GM19324 (cell line): ENCODE results near the gene CEP250.
"Not testable (repeated sequence)": the region's sequence is repeated elsewhere in the genome, so short reads cannot be mapped to it uniquely, and the experiment has no call there.

Experiments
- ATAC-seq: cut with Tn5 transposase; IDR thresholded peaks from one replicate; pipeline ENCODE4 v1.9.1; 2021; ENCODE audit warnings: mild to moderate bottlenecking, moderate library complexity; ENCODE audit not compliant: unreplicated experiment, low FRiP score

Gene CEP250

DNA sequence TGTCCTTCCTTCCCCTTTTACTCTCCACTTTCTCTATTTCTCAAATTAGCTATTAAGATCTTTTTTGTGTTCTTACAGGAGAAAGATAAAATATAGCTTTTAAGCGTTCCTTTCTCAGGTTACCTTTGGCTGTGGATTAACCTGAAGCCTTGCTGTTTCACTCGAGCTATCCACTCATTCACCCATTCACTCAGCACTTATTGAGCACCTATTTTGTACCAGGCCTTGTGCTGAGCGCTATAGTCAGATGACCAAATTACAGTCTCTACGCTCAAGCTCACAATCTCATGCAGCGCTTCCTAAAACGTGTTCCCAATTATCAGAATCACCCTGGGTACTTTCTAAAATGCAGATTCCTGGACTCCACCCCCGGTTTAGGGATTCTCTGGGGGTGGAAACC lies 1.8 kb upstream of the CEP250 start:
- ATAC-seq = no peak

GRCh38 chr20:35456700-35457099 lies 1.3 kb downstream of the CEP250 start:
- not testable (repeated sequence) for ATAC-seq

- ATAC-seq = not testable (repeated sequence)
These were observed 2.1 kb downstream of the CEP250 start for GRCh38 chr20:35457539-35457938.

GRCh38 chr20:35458388-35458787 lies 3.0 kb downstream of the CEP250 start:
- no peak for ATAC-seq

- no peak for ATAC-seq
These were observed 6.2 kb downstream of the CEP250 start for GRCh38 chr20:35461620-35462019.

GRCh38 chr20:35462351-35462750 lies 7.0 kb downstream of the CEP250 start:
- no peak for ATAC-seq

- no peak for ATAC-seq
These were observed 8.3 kb downstream of the CEP250 start for GRCh38 chr20:35463455-35464300.

- ATAC-seq = no peak
These were observed 10.6 kb downstream of the CEP250 start for GRCh38 chr20:35465976-35466375.

GRCh38 chr20:35466856-35467255 lies 11.5 kb downstream of the CEP250 start:
- ATAC-seq = no peak

GRCh38 chr20:35467339-35468224 lies 12.2 kb downstream of the CEP250 start:
- no peak for ATAC-seq

GRCh38 chr20:35468671-35469334 lies 13.4 kb downstream of the CEP250 start:
- ATAC-seq = no peak

DNA sequence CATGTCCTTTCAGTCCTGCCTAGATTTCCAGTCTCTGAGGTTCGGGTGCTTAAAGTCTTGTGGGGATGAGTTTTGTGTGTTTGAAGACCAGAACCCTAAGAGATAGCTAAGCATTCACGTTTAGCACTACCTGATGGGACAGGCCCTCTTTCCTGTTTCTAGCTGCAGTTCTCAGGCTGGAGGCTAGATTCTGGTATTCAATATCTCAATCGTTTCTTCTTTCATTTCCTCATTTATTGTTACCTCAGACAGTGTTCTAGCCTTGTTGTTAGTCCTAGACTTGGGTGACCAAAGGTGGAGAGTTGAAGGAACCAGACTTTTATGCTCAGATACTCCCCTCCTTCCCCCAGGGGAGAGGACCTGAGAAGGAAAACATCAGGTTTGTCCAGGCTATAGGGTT lies 16.8 kb downstream of the CEP250 start:
- ATAC-seq = no peak

DNA sequence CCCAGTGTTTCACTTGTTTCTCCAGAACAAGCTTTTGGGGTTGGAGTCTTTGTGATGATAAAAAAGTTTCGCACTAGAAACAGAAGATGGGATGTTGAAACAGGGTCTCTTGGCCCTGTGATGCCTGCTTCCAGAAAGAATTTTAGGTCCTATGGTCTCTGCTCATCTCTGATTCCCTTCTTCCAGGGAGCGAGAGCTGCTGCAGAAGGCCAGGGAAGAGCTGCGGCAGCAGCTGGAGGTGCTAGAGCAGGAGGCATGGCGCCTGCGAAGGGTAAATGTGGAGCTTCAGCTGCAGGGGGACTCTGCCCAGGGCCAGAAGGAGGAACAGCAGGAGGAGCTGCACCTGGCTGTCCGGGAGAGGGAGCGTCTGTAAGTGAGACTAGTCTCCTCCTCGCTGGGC lies 18.3 kb downstream of the CEP250 start:
- ATAC-seq = no peak

DNA sequence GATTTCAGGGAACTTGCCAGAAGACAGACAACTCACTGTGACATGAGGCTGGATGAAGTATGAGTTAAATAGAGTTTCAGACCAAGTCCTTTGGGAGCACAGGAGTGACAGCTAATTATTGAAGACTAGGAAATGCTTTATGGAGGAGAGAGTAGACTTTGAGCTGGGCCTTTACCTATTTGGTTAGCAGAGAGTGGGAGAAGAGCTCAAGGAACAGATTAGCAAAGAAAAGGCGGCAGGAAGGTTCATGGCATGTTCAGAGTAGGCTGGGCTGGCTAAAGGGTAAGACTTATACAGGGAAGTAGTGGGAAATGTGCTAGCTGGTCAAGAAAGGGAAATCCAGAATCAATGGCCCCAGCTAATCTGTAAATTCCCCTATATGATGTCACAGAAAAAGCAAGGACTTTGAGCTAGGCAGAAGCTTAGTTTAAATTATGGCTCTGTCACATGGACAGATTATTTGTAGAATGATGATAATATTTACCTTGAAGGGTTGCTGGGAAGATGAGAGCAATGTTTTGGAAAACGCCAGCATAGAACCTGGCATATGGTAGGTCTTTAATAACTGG lies 19.0 kb downstream of the CEP250 start:
- ATAC-seq = no peak

GRCh38 chr20:35476288-35476687 lies 20.9 kb downstream of the CEP250 start:
- ATAC-seq = no peak

- ATAC-seq = no peak
These were observed 23.5 kb downstream of the CEP250 start for GRCh38 chr20:35478804-35479472.

- ATAC-seq = no peak
These were observed 24.4 kb downstream of the CEP250 start for GRCh38 chr20:35479798-35480197.

DNA sequence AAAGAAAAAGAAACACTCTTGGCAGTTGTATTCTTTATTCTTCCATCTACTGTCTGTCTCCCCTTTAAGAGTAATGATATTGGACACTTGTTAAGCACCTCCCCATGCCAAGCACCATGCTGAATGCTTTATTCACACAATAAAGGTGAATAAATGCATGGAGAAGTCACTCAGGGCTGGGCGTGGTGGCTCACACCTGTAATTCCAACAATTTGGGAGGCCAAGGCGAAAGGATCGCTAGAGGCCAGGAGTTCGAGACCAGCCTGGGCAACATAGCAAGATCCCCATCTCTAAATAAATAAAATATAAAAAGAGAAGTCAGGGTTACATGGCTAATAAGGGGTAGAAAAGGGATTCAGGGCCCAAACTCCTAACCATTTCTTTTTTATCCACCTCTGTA lies 32.1 kb downstream of the CEP250 start:
- no peak for ATAC-seq

GRCh38 chr20:35489717-35490116 lies 34.3 kb downstream of the CEP250 start:
- ATAC-seq = no peak

DNA sequence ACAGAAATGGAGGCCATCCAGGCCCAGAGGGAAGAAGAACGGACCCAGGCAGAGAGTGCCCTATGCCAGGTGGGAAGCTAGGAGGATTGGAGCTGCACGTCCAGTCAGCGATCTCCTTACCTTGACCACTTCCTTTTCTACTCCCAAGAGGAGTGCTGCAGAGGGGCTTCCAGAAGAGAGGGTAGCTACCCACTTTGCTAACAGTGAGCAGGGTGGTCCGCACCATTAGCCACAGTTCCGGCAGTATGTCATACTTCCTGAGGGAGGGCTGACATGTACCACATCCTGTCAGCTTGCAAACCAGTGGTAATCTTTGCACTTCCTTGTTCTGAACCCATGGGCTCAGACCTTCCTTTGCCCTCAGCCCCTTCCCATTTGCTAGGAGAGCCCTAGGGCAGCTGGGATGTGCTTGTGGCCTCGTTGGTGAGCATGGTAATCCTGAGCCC lies 35.4 kb downstream of the CEP250 start:
- peak; percentile 79 for ATAC-seq
